HK-2 (cell line): Measurements from ENCODE around the gene PLCB4.

Source experiments
- DNase-seq: peaks from one replicate; pipeline ENCODE4 v3.0.0-alpha.2; 2018; ENCODE audit not compliant: unreplicated experiment

Gene PLCB4

GRCh38 chr20:9518576-9519175 is 449.8 kb downstream of the PLCB4 start:
- DNase-seq: no peak

GRCh38 chr20:9520086-9520485 is 451.2 kb downstream of the PLCB4 start:
- no peak for DNase-seq

GRCh38 chr20:9523636-9524035 is 454.7 kb downstream of the PLCB4 start:
- DNase-seq: no peak
